HG03103 (cell line): ENCODE results near the gene AHDC1.

Source experiments
- ATAC-seq: cut with Tn5 transposase; IDR thresholded peaks from one replicate; pipeline ENCODE4 v1.9.1; 2021; ENCODE audit warnings: low read depth; ENCODE audit not compliant: unreplicated experiment

AHDC1 gene

DNA sequence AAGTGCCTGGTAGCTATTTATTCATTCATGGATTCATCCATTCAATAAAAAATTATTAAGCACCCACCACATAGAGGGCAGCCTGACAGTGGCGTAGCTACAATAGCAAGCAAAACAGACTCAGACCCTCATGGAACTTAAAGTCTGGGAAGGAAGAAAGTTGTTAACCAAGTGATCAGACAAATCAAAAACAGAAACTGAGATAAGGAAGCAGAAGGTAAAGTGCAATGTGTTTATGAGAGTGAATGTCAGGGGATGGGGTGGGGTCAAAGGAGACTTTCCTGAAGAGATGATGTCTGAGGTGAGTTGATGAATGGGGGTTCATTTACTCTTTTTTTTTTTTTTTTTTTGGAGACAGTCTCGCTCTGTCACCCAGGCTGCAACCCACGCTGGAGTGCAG is 111.1 kb downstream of the AHDC1 start:
- no peak for ATAC-seq

DNA sequence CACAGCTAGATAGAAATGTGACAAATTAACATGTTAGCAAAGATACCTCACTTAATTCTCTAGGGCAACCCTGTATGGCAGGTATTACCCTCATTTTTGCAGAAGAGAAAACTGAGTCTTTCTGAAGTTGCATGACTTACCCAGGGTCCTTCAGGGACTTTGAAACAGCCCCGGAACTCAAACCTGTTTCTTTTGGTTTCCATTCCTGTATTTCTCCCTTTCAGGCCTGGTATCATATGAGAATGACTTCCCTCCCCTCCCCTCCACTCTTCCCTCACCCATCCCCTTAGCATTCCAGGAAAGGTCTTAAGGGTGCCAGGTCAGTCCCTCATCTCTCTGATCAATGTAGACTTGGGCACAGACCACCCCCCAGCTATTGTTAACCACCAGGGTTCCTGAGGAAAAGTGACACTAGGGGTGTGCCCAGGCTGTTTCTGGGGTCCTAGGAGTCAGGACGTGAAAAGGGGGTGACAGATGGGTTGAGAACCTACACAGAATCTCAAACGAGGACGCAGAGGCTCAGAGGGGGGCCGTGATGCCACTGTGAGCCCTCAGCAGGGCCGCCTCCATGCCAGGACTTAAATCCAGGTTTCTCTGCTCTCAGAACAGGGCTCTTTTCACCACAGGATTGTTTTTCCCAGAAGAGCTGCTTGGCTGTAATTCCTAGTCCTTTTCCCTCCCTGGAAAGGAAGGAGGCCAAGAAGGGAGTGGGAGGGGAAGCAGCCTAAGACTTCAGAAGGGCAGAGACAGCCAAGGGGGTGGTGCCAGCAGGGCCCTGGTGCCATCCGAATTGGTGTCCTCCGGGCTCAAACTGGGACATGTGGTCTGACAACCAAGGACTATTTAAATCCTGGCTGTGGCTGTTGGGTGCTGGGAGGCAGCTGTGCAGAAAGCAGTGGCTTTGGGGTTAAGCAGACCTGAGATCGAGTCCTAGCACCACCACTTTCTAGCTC is 111.9 kb downstream of the AHDC1 start:
- ATAC-seq, result no peak

DNA sequence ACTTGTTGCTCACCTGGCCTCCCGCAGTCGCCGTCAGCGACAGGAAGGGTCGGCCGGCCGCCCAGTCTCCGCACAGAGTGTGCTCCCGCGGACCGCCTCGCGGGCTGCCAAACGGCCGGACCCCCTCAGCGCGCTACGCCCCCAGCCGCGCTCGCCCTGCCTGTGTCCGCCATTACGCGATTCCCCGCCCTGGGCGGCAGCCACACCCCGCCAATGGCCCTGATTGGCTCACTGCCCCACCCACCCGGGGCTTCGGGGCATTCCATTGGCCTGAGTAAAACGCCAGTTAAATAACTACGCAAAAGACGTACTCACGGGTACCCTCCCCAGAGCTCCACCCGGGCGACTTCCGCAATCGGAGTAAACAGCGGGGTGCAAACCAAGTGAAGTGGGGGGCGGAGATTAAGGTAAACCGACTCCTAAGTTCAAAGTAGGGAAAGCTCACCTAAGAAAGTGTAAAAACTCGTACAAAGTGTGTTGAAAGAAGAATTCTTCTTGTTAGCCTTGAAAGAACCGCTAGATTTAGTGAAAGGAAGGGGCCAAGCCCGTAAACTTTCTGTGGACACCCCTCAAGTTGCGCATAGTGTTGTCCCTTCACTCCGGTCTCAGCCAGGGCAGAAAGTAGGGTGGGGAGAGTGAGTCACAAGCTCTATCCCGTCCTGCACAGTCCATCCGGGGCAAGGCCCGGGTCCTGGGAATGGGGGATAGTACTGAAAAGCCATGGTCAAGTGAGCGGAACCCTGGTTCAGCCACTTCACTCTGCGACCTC is 113.8 kb downstream of the AHDC1 start, which contains the start of gene WASF2:
WASF2 (minus strand) TSS at position 195 of the 769 bp plus-strand sequence. CDS start 61,277 bp downstream, outside the sequence.
- ATAC-seq, result peak; percentile 80

- ATAC-seq, result peak; percentile 6
Observed at GRCh38 chr1:27489501-27489972, 114.4 kb downstream of the AHDC1 start.

GRCh38 chr1:27487966-27488884 is 115.7 kb downstream of the AHDC1 start:
- no peak for ATAC-seq

DNA sequence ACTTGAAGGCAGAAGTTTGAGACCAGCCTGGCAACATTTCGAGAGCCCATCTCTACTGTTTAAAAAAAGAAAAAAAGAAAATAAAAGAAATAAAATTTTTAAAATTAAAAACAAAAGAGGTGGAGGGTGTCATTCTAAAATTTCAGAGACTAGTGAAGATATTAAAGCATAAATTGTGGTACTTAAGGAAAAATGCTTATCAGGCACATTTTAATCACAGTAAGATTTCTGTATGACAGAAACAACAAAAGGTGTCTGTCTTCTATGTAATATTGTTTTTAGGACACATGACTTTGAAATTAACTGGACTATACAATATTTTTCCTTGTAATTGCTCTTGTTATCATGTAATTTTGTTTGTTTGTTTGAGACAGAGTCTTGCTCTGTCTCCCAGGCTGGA is 118.6 kb downstream of the AHDC1 start:
- ATAC-seq, result no peak
